ENCODE data around the gene ERC2.

The ERC2 gene

GRCh38 chr3:55647063-55647462 is 821.2 kb downstream of the ERC2 start:
- no peak for DNase-seq (ENCODE audit: low read depth in 3 of 3)

DNA sequence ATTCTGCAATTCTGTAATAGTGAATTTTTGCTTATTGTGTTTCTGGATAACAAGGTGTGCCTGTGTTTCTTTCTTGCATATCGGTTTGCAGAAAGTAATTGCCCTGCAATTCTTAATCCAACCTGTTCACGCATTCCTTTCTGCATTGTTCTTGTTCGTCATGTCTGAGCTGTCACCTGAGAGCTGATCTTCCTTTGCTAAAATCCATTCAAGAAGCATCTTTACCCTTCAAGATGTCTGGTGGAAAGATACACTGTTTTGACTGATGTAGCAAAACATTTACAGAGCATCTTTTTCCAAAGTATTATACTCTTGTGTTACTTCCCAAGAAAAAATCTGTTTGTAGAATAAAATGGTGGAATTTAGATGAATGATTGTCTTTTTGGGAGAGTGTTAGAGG is 822.1 kb downstream of the ERC2 start:
- no peak for DNase-seq (ENCODE audit: low read depth in 3 of 3)

DNA sequence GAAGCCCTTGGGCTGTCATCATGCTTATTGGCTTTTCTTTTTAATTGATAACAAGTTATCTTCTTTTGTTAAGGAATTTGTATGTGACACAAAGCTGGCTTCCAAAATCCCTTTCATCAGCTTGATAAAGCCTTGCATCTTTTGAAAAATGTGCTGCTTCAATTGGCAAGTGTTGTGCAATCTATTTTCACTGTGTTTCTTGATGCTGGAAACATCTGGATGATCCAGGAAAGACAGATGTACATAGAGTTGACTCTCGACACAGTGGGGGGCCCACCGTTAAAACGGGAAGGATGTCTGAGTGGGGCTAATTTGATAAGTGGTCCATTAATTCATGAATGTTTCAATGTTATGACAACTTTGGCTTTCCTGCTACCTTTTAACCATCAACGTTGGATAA is 822.8 kb downstream of the ERC2 start:
- DNase-seq (ENCODE audit: low read depth in 3 of 3): no peak

DNA sequence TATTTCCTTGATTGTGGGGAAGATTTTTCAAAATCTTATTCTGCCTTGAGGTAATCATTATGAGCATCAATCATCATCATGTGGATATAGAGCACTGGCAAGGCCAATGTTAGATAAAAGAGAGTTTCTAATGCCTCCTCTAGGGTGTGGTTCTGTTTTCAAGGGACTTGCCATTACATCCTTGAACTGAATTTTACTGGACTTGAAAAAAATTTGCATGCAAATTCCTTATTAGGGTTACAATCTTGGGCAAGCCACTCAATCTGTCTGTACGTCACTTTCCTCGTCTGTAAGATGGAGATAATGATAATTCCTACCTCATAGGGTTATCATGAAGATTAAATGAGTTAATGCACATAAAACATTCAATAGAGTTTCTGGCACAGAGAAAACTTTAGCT is 825.0 kb downstream of the ERC2 start:
- no peak for DNase-seq (ENCODE audit: low read depth in 3 of 3)

GRCh38 chr3:55641964-55642363 is 826.3 kb downstream of the ERC2 start:
- no peak for DNase-seq (ENCODE audit: low read depth in 3 of 3)

DNA sequence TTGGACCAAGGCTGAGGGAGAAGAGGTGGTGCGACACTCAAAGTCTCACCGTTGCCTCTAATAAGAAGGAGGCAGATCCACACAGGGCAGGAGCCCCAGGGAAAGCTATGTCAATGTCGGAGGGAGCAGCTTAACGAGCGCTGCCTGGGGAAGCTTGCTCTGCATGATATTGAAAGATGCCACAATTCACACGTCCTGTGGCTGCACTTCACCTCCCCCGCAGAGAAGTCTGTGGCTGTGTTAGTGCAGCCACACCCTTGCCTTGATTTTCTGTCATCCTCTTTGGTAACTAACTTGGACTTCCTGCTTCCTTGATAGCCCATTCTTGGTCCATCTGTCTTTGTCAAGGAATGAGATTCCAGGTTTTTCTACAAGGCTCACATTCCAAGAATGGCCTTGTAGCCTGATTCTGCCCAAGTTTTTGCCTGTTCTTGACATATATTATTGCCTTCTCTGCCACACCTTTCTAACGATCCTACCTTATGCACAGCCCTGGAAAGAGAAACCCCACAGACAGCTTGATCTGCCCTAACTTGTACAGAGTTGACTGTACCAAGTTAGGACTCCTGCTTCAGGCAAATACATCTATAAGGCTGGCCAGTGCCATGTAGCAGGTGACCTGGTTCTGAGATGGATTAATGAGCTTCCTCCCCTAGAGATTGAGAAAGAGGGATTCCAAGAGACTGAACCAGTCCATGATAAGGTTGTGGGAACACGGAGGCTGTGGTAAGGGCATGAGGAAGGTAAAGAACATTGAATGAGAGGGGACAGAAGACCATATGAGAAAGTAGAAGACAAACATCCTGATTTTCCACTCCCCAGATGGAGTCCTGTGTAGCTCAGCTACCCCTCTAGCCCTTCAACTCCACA is 828.1 kb downstream of the ERC2 start:
- DNase-seq (ENCODE audit: low read depth in 3 of 3): no peak

DNA sequence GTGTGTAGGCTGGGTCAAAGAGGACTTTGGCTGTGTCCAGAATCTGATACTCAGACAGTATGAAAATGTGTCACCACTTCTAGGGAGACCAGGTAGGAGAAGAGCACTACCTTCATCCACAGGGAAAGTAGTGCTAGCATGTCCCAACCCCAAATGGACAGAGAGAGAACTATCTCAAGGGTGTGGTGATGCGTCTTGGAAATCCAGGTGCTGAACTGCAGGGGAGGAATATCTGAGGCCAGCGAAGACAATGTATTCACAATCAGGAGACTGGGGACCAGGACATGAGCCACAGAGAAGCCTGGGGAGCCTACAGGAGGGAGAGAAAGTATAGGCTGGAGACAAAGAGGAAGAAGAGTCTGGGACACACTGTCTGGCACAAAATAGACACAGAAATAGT is 829.1 kb downstream of the ERC2 start:
- DNase-seq (ENCODE audit: low read depth in 3 of 3): no peak

GRCh38 chr3:55637906-55638638 is 830.2 kb downstream of the ERC2 start:
- no peak for DNase-seq (ENCODE audit: low read depth in 3 of 3)

- no peak for DNase-seq (ENCODE audit: low read depth in 3 of 3)
Measured at GRCh38 chr3:55636300-55637195, 831.7 kb downstream of the ERC2 start.

GRCh38 chr3:55634345-55634744 is 833.9 kb downstream of the ERC2 start:
- no peak for DNase-seq (ENCODE audit: low read depth in 3 of 3)

DNA sequence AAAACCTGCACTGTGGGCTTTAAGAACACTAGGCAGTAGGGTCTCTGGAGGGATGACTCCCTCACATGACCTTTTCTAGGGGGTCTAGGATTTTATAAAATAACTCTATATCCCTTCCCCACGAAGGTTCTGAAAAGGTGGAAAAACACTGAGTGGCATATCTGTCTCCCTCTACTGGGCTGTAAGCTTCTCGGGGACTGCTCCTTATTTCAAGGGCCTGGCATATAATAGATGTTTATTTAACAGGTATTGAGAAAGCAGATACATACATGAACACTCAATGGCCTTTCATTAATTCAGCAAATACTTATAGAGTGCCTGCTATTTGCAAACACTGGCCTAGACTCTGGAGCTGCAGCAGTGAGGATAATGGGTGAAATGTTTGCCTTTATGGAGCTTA is 834.9 kb downstream of the ERC2 start:
- no peak for DNase-seq (ENCODE audit: low read depth in 3 of 3)

- DNase-seq (ENCODE audit: low read depth in 3 of 3): no peak
Measured at GRCh38 chr3:55631766-55632331, 836.4 kb downstream of the ERC2 start.

DNA sequence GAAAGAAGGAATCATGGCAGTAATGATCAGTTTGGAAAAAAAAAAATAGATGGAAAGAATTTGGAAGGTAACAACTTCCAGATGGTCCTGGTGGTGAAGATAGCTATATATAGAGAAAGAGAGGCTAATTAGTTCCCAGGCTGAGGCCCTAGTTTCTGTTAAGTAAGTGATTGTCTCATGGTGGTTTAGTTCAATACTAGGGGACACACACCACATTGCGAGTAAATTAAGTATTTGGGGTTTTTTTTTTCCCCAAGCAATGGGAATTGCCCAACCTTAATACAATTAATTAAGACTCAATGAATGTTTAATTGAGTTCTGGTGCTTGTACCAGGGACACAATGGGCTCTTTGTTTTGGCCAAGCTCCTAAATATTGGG is 837.4 kb downstream of the ERC2 start:
- no peak for DNase-seq (ENCODE audit: low read depth in 3 of 3)

DNA sequence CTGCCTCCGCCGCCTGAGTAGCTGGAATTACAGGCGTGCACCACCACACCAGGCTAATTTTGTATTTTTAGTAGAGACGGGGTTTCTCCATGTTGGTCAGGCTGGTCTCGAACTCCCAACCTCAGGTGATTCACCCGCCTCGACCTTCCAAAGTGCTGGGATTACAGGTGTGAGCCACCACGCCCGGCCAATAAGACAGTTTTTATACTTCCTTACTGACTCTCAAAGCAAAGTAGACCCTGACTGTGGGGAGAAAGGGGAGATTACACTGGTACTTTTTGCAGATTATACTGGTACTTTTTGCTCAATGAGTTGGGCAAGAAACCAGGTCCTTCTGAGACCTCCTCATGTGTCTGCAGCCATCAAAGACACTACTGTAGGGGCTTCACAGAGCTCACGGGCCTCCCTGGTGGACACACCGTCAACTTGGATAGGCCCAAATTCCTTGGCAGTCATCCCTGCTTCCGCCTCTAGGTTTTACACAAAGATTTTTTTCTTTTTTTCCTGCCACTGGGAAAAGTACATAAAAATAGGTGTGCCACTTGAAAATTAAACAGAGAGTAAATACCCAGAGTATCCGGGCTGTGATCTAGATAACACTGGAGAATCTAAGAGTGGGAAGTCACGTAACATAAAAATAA is 837.9 kb downstream of the ERC2 start:
- no peak for DNase-seq (ENCODE audit: low read depth in 3 of 3)

DNA sequence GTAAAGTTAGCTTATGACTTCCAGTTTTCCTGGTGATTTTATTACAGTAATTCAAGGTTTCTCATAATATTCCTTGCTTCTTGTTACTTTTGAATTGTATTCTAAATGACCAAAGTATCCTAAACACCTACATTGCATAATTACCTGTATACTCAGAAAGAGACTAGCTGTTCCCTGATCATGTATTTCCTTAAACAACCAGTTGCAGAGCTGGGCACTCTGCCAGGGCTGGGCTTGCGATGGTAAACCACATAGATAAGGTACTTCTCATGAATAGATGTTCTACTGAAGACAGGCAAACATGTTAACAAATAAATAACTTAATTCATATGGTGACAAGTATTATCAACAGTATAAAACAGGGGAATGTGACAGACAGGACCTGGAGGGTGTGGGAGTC is 838.8 kb downstream of the ERC2 start:
- DNase-seq (ENCODE audit: low read depth in 3 of 3): no peak

DNA sequence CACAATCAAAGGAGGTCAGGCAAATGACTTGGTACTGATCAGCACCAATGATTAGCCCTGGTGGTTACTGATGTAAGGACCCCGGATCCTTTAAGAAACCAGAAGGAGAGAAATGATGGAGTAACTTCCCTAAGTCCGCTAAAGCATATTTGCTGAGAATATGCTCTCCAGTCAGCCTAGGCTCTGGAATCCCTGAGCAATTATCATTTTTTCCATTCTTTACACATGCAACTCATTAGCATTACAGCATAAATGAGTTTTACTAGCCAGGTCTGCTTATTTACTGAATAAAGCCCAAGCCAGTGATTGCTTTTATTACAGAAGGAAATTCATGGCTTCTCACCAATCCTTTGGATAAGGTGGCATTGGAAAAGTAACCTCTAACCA is 842.0 kb downstream of the ERC2 start:
- DNase-seq (ENCODE audit: low read depth in 3 of 3): no peak

GRCh38 chr3:55624238-55624637 is 844.0 kb downstream of the ERC2 start:
- DNase-seq (ENCODE audit: low read depth in 3 of 3): no peak

DNA sequence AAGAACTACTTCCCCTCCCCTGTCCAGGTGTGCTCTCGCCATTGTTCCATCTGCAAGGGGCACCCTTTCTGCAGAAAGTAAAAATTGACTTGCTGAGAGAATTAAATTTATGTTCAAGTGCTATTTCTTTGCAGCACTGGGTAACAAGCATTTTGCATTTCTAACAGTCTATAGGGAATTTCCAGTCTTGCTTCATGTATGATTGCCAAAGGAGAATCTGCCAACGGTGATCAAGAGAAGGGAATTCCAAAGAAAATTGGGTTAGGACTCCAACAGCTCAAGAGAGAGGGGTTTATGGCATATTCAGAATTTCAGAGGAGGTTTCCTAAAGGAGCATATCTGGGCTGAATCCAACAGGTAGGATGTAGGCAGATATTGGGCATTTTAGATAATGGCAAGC is 844.5 kb downstream of the ERC2 start:
- DNase-seq (ENCODE audit: low read depth in 3 of 3): no peak

DNA sequence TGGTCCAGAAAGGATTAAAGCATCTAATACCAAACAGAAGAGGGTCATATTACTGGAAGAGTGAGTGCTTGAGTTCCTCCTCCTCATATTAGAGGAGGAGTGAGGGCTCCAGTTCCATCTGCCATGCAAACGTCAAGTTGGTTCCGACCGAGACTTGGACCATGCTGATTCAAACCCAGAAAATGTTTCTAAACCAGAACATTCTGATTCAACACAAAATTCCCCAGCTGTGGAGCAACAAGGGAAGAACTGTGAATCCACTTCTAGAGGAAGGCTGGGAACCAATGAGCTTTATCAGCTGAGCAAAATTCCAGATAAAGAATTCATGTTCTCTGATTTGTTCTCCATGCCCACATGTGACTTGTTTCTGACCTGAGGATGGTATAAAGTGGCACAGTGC is 845.5 kb downstream of the ERC2 start:
- DNase-seq (ENCODE audit: low read depth in 3 of 3): no peak

- DNase-seq (ENCODE audit: low read depth in 3 of 3): no peak
Measured at GRCh38 chr3:55622116-55622515, 846.2 kb downstream of the ERC2 start.

- no peak for DNase-seq (ENCODE audit: low read depth in 3 of 3)
Measured at GRCh38 chr3:55621648-55622047, 846.6 kb downstream of the ERC2 start.

DNA sequence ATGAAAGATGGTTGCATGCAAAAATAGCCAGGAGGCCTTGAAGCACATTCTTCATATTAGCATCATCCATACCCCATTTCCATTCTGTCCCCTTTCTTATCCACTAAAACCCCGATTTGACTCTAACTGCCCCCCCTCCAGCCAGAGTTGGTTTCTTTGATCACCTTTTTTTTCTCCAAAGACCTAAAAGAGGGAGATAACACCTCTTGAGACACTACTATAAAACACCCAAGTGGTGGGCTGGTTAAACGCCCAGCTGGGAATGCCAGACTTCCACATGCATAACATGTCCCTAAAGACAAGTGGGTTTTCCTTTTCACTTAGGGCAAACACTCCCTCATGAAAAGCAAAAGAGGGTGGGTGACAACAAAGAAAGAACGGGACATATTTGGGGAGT is 847.2 kb downstream of the ERC2 start:
- DNase-seq (ENCODE audit: low read depth in 3 of 3): no peak

All from stimulated activated CD4-positive, alpha-beta T cell treated with anti-CD3 and anti-CD28 coated beads, TNF-alpha, amount 100 ng/mL, for 48 hours (primary cell).